Tibial nerve (tissue), 4 donors: ENCODE results near the gene RNF213.

Source experiments
- EP300 ChIP-seq, 2 donors: sonication (generic); formaldehyde crosslinking; IDR thresholded peaks; one replicate each; pipeline ENCODE4 v1.6.1; 2017; ENCODE audit warnings: antibody characterized with exemption in 2 of 2, mild to moderate bottlenecking in 1 of 2
- POLR2A ChIP-seq, 2 donors: fragments of 450-650 bp; IDR thresholded peaks; one replicate each; pipeline ENCODE4 v1.6.1; 2017; ENCODE audit warnings: antibody characterized with exemption in 2 of 2, mild to moderate bottlenecking in 2 of 2, moderate library complexity in 2 of 2
- TF ChIP-seq, protein P1 (sequence below), 5 experiments: fragments of 200-600 bp in 3 of 5; fragments of 450-650 bp in 2 of 5; sonication (generic) in 3 of 5; IDR thresholded peaks; one replicate each; pipeline ENCODE4 v1.5.1; 2016 to 2019; ENCODE audit warnings: antibody characterized with exemption in 5 of 5, mild to moderate bottlenecking in 3 of 5, moderate library complexity in 2 of 5

DNA sequence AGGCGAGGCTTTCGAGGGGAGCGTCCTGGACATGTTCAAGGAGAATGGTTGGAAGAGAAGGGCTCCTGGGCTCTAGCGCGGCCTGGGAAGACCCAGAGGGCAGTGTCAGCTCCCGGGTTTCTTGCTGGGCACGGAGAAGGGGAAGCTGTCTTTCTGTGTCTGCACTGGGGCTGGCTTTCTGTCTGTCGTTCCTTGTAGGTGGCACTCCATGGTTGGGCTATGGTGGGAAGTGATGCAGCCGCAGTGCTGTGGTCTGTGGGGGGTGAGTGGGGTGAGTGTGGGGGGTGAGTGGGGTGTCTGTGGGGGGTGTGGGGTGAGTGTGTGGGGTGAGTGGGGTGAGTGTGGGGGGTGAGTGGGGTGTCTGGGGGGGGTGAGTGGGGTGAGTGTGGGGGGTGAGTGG, 13.7 kb downstream of the RNF213 start:
- TF ChIP-seq, protein P1, sequence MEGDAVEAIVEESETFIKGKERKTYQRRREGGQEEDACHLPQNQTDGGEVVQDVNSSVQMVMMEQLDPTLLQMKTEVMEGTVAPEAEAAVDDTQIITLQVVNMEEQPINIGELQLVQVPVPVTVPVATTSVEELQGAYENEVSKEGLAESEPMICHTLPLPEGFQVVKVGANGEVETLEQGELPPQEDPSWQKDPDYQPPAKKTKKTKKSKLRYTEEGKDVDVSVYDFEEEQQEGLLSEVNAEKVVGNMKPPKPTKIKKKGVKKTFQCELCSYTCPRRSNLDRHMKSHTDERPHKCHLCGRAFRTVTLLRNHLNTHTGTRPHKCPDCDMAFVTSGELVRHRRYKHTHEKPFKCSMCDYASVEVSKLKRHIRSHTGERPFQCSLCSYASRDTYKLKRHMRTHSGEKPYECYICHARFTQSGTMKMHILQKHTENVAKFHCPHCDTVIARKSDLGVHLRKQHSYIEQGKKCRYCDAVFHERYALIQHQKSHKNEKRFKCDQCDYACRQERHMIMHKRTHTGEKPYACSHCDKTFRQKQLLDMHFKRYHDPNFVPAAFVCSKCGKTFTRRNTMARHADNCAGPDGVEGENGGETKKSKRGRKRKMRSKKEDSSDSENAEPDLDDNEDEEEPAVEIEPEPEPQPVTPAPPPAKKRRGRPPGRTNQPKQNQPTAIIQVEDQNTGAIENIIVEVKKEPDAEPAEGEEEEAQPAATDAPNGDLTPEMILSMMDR (IDR thresholded peaks at IDR 0.05), result no peak
- TF ChIP-seq EP300 (IDR thresholded peaks at IDR 0.05), result no peak
- TF ChIP-seq POLR2A (IDR thresholded peaks at IDR 0.05), result no peak
